Tibial artery (tissue), 4 donors: ENCODE data around the gene NWD2.

Source experiments
- DNase-seq, 2 donors: peaks; one replicate each; pipeline ENCODE4 v3.0.0-alpha.2; 2019
- H3K27ac ChIP-seq, 2 donors: fragments of 200-600 bp; sonication (generic) in 1 of 2; 1 replicate in 1 of 2; 2 replicates in 1 of 2; pipeline ENCODE4 v1.5.1; 2018 to 2019; ENCODE audit warnings: mild to moderate bottlenecking in 1 of 2
- H3K27me3 ChIP-seq, 2 donors: fragments of 200-600 bp; sonication (generic) in 1 of 2; one replicate each; pipeline versions ENCODE4 v1.5.1 to v1.6.0; 2016 to 2019
- H3K36me3 ChIP-seq, 3 donors: fragments of 200-600 bp; sonication (generic) in 2 of 3; one replicate each; pipeline ENCODE4 v1.5.1; 2016 to 2019; ENCODE audit warnings: mild to moderate bottlenecking in 2 of 3
- H3K4me1 ChIP-seq, 4 donors: fragments of 200-600 bp; sonication (generic) in 2 of 4; 1 replicate in 3 of 4; 2 replicates in 1 of 4; pipeline ENCODE4 v1.5.1; 2016 to 2019
- H3K4me3 ChIP-seq, 2 donors: fragments of 200-600 bp; sonication (generic) in 1 of 2; 1 replicate in 1 of 2; 2 replicates in 1 of 2; pipeline ENCODE4 v1.5.1; 2018 to 2019; ENCODE audit warnings: mild to moderate bottlenecking in 2 of 2
- H3K9me3 ChIP-seq, 3 donors: fragments of 200-600 bp; sonication (generic) in 1 of 3; one replicate each; pipeline ENCODE4 v1.5.1; 2016 to 2019
- intact Hi-C: fragments of 100-400 bp; cut with DNase I; formaldehyde crosslinking; loops from one replicate; pipeline ENCODE4 v1.15.0; 2023; ENCODE audit warnings: low total_unique reads
- TF ChIP-seq, protein P1 (sequence below), 2 experiments: fragments of 200-600 bp in 1 of 2; fragments of 450-650 bp in 1 of 2; IDR thresholded peaks; one replicate each; pipeline ENCODE4 v1.5.1; 2017 to 2019; ENCODE audit warnings: antibody characterized with exemption in 2 of 2, mild to moderate bottlenecking in 1 of 2, moderate library complexity in 1 of 2

The NWD2 gene

DNA sequence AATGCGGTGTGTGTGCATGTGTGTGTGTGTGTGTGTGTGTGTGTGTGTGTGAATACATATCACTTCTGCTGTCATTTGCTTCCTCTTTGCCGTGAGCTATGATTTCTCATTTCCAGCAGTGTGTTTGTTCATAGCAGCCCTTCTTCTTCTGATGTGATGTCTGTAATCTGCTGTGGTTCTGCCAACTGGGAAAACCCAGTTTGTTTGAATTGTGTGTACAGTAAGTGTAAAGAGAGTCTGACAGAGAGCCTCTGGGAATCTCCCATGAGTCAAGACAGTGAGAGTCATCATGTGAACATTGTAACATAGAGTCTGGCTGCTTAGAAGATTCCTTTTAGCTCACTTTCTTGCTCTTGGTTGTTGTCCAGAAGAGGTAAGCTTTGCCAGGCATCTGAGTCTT lies 8.4 kb upstream of the NWD2 start:
- no peaks in the 10 kb centered on the region for H3K27me3 ChIP-seq
- intact Hi-C loops: no loop called here
- no peaks in the 10 kb centered on the region for H3K36me3 ChIP-seq
- no peak overlapping the region for H3K27ac ChIP-seq
- DNase-seq: no peak
- H3K4me3 ChIP-seq: no peak overlapping the region
- no peaks in the 10 kb centered on the region for H3K4me1 ChIP-seq
- no peaks in the 10 kb centered on the region for H3K9me3 ChIP-seq
- TF ChIP-seq, protein P1, sequence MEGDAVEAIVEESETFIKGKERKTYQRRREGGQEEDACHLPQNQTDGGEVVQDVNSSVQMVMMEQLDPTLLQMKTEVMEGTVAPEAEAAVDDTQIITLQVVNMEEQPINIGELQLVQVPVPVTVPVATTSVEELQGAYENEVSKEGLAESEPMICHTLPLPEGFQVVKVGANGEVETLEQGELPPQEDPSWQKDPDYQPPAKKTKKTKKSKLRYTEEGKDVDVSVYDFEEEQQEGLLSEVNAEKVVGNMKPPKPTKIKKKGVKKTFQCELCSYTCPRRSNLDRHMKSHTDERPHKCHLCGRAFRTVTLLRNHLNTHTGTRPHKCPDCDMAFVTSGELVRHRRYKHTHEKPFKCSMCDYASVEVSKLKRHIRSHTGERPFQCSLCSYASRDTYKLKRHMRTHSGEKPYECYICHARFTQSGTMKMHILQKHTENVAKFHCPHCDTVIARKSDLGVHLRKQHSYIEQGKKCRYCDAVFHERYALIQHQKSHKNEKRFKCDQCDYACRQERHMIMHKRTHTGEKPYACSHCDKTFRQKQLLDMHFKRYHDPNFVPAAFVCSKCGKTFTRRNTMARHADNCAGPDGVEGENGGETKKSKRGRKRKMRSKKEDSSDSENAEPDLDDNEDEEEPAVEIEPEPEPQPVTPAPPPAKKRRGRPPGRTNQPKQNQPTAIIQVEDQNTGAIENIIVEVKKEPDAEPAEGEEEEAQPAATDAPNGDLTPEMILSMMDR (IDR thresholded peaks at IDR 0.05): no peak

DNA sequence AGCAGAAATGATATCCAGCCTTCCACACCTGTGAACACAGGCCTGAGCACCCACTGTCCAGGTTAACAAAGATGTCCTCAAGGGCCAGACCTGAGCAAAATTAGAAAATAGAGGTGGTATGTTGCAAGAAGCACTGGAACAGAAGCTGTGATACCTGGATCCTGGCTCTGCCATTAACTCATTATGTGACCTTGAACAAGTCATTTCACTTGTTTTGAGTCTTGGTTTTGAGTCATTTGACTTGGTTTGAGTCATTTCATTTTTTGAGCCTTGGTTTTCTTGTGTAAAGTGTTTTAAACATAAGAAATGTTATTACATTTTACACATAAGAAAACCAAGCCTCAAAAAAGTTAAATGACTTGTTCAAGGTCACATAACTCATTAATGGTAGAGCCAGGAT lies 2.9 kb upstream of the NWD2 start:
- Histone ChIP-seq H3K4me1 (peaks cover 0 to 13% (median 6%) of the 10 kb centered on the region in 4 donors), H3K36me3 (no peaks in the 10 kb centered on the region), H3K27me3 (peaks cover 0 to 32% of the 10 kb centered on the region in 2 donors), H3K9me3 (no peaks in the 10 kb centered on the region), H3K27ac (no peak overlapping the region), H3K4me3 (no peak overlapping the region)
- no peak for DNase-seq
- TF ChIP-seq, protein P1 (IDR thresholded peaks at IDR 0.05): no peak
- intact Hi-C loops: no loop called here

DNA sequence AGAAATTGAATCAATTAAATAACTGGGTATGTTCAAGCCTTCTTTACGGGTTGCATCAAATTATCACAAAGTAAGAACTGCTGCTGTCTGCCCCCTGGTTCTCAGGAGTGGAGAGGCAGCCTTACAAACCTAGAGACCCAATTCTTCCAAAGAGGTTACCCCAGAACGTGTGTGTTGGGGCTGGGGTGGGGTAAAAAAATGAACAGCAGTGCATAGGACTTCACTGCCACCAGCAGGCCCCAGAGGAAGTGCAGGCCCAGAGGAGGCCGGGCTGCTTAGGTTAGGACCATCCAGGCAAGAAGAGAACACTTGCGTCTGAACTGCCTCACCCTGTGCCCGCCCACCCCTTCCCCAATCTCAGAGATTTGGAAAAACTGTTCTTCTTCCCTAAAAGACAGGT lies 1.5 kb upstream of the NWD2 start:
- no peaks in the 10 kb centered on the region for H3K36me3 ChIP-seq
- TF ChIP-seq, protein P1 (IDR thresholded peaks at IDR 0.05): no peak
- no peak overlapping the region for H3K4me3 ChIP-seq
- H3K27ac ChIP-seq: no peak overlapping the region
- no peak for DNase-seq
- intact Hi-C loops: no loop called here
- peaks cover 0 to 32% of the 10 kb centered on the region in 2 donors for H3K27me3 ChIP-seq
- H3K9me3 ChIP-seq: no peaks in the 10 kb centered on the region
- peaks cover 0 to 13% (median 6%) of the 10 kb centered on the region in 4 donors for H3K4me1 ChIP-seq

DNA sequence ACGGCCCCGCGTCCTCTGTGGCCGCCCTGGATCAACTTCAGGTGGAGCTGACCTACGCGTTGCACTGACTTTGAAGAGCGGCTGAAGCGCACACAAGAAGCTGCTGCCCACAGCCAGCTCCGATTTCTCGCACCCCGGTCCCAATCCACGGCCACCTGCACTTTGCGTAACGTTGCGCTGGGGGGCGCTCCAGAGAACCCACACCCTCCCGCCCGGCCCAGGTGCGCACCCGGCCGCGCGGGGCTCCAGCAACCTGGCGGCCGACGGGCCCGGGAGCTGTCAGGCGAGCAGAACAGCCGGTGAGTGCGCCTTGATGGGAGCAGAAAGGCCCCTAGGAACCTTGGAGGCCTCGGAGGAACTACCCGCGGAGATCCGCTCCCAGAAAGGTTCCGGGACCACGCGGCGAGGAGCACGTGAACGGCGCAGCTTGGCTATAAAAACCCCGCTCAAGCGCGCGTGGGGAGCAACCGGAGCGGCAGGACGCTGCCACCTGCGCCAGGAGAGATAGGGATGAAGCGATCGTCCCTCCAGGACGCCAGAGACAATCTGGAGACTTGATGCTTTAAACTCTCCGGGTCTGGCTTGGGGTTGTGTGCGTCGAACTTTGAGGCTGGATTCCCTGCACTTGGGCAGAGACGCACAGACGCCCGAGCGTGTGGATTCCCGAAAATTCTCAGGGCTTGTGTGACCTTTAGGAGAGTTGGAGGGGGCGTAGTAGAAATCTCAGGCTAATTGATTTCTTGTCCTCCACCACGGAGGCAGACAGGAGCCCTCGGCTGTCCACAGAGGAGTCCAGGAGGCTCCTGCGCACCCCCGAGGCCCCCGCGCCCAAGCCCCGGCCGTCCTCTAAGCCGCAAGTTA lies 591 bp upstream of the NWD2 start:
- Histone ChIP-seq H3K9me3 (no peaks in the 10 kb centered on the region), H3K36me3 (no peaks in the 10 kb centered on the region), H3K4me1 (peaks cover 0 to 13% (median 6%) of the 10 kb centered on the region in 4 donors), H3K4me3 (no peak overlapping the region), H3K27me3 (peaks cover 0 to 32% of the 10 kb centered on the region in 2 donors), H3K27ac (no peak overlapping the region)
- intact Hi-C loops: no loop called here
- no peak for DNase-seq
- TF ChIP-seq, protein P1 (IDR thresholded peaks at IDR 0.05): no peak

DNA sequence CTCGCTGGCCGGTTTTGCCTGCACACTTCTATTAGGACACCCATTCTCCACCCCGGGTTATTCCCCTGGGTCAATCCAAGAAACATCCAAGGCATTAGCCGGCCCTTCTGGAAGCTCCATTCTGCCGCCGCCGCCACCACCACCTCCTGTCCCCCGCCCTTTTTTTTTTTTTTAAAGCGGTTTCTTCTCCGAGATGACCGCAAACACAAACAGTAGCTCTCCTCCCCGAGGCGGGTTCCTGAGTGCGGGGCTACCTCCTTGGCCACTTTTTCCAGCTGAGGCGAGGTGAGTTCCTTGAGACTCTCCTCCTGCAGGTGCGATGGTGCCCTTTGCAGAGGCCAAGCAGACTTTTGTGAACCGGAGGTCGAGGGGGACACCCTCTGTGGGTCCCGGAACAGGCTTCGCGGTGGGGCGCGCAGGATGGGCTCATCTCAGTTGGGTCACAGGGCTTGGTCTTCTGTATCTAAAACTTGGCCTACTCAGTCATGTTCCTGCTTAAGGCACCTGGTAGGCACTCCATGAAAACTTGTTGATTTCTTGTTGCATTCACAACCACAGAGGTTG lies 930 bp downstream of the NWD2 start:
- Histone ChIP-seq H3K36me3 (no peaks in the 10 kb centered on the region), H3K4me3 (no peak overlapping the region), H3K27me3 (peaks cover 0 to 32% of the 10 kb centered on the region in 2 donors), H3K4me1 (peaks cover 0 to 13% (median 6%) of the 10 kb centered on the region in 4 donors), H3K9me3 (no peaks in the 10 kb centered on the region), H3K27ac (no peak overlapping the region)
- DNase-seq: no peak
- intact Hi-C loops: no loop called here
- TF ChIP-seq, protein P1 (IDR thresholded peaks at IDR 0.05): no peak
